Subcutaneous adipose tissue (tissue), 4 donors: Measurements from ENCODE around the gene UGT3A1. TPM values are rescaled to one million over a fixed set of nuclear protein-coding genes. Genes with fewer than 3 reads are reported as not detected.

Source experiments
- total RNA-seq, 4 donors: library from RNA; depleted of rRNA; stranded (reverse); fragments of >200 nt; gene quantifications; one replicate each; pipeline ENCODE4 v1.1.0, GENCODE V29; 2016
- TF ChIP-seq, protein P1 (sequence below): fragments of 450-650 bp; IDR thresholded peaks from one replicate; pipeline ENCODE4 v1.5.1; 2016; ENCODE audit warnings: low read depth, mild to moderate bottlenecking, control low read depth, antibody characterized with exemption, moderate library complexity

Gene UGT3A1
- total RNA-seq, 4 donors from 2014 or later: not detected

DNA sequence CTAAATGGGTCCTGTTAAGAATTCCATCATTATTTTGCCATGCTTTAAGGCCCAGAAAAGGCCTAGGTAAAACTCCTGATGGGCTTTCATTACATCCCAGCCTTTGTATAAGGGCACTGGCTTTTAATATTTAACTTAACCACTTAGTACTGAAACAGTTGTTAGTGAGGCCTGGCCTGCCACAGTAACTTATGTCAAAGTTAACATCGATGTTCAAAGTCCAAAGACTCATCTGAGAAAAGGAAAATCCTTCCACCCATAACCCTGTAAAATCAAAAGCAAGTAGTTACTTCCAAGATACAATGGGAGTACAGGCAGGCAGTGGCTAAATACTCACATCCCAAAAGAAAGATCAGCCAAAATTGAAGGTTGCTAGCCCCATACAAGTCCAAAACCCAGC is 15.0 kb upstream of the UGT3A1 start:
- TF ChIP-seq, protein P1, sequence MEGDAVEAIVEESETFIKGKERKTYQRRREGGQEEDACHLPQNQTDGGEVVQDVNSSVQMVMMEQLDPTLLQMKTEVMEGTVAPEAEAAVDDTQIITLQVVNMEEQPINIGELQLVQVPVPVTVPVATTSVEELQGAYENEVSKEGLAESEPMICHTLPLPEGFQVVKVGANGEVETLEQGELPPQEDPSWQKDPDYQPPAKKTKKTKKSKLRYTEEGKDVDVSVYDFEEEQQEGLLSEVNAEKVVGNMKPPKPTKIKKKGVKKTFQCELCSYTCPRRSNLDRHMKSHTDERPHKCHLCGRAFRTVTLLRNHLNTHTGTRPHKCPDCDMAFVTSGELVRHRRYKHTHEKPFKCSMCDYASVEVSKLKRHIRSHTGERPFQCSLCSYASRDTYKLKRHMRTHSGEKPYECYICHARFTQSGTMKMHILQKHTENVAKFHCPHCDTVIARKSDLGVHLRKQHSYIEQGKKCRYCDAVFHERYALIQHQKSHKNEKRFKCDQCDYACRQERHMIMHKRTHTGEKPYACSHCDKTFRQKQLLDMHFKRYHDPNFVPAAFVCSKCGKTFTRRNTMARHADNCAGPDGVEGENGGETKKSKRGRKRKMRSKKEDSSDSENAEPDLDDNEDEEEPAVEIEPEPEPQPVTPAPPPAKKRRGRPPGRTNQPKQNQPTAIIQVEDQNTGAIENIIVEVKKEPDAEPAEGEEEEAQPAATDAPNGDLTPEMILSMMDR: no peak

DNA sequence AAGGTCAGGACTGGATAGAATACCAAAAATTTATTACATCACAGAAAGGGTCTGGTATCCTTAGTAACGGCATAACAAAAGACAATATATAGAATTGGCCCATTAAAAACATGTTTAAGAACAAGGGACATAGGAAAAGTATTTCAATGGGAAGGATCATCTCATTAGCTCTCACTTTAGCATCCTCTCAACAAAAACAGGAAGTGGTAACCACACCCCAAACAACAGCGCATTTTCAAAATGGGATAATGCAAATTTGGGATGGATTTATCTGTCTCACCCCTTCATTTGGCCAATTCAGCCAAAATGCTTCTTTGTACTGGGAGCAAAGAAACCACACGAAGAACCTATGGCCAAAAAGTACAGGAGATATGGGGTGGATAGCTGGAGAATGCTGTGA is 9.8 kb upstream of the UGT3A1 start:
- TF ChIP-seq, protein P1: no peak

DNA sequence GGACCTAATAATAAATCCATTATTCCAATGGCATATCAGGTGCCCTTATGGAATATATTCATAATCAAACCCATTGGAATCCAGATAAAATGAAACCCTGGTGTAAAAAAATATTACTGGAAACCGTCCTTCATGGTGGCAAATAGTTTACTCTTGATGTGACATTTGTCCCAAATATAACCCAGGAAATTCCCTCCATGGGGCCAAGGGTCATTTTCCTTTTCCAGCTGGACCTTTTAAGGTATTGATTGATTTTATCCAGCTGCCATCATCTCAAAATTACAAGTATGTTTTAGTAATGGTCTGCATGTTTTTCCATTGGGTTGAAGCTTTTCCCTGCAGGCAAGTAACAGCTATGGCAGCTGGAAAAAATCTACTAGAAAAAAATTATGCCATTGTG is 8.4 kb upstream of the UGT3A1 start:
- TF ChIP-seq, protein P1: no peak

DNA sequence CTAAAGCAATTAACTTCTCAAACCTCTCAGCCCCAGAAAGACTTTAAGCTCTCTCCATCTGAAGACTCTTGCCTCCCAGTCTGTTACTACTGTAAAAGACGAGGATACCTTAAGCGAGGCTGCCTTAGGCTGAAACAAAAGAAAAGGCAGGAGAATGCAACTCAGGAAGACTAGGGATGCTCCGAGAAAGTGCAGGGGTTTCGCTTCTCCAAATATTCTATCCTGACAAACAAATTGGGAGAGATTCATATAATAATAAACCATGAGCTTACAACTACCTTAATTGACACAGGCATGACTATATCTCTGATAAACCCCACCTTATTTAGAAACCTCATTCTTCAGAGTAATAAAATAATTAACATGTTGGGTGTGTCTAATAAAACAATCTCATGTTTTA is 4.9 kb upstream of the UGT3A1 start:
- TF ChIP-seq, protein P1: no peak

DNA sequence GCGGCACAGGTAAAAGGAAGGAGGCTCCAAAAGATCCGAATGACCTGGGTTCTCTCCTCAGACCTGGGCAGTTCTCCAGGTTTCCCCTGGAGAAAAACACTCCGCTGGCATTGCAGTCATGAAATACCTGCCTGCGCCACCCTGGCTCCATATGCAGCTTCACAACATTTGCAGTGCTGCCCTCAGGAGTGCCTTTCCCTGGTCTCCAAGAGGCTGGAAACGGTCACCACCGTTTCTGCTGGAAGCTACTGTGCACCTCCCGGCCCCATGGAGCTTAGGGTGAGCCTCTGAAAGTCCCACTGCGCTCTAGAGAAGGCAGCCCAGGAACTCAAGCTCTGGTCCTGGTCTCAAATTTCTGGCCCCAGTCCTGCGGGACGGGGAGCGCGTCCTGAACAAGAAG is 670 bp downstream of the UGT3A1 start:
- TF ChIP-seq, protein P1: no peak

DNA sequence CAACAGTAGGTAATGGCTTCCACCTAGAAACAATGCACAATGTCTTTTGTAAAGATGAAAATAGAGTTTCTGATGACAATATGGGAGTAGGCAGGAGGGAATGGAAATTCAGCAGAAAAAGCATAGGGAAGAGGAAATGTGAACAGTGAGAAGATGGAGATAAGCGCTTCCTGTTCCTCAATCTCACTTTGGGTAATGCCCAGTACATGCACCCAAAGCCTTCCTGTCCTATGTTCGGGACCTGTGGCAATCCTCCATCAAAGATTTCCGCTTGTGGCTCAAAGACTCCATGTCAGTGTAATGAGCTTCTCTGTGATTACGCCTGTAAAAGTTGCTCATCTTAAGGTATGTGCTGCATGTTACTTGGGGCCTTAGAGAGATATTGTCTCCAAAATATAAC is 2.7 kb downstream of the UGT3A1 start:
- TF ChIP-seq, protein P1: no peak

DNA sequence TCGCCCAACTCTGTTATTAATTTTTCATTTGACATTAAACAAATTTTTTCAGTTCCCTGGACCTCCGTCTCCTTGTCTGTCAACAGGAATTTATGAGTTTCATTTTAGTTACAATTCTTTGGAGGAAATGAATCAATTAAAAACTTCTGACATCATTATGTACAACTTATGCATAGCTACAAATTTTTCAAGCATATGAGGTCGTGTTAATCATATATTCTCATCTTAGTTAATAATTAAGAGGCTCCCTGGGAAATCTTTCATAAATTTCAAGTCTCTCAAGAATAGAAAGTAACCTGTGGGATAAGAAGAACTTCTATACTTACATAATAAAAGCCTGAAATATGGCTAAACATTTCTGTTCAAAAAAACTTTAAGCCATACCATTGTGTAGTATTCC is 3.4 kb downstream of the UGT3A1 start:
- TF ChIP-seq, protein P1: no peak

DNA sequence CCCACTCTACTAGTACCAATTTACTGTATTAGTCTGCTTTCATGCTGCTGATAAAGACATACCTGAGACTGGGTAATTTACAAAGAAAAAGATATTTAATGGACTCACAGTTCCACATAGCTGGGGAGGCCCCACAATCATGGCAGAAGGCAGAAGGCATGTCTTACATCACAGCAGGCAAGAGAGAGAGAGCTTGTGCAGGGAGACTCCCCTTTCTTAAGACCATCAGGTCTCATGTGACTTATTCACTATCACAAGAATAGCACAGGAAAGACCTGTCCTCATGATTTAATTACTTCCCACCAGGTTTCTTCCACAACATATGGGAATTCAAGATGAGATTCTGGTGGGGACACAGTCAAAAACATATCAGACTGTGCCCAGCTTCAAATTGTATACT is 11.5 kb downstream of the UGT3A1 start:
- TF ChIP-seq, protein P1: no peak
